ENCODE results near the gene DACH1. TPM values are rescaled to one million over a fixed set of nuclear protein-coding genes. Genes with fewer than 3 reads are reported as not detected.
A peak's percentile ranks its signal among the peaks of the same experiment; 100 is the strongest.

The DACH1 gene
- total and polyA plus RNA-seq, 2 experiments from 2014 or later: 1.3 to 6.5 TPM

- Histone ChIP-seq H3K27ac (no peak overlapping the region), H3K9me2 (replicated peaks; ENCODE audit: insufficient read depth) (no peaks in the 10 kb centered on the region), H3K4me1 (ENCODE audit: insufficient read depth) (no peaks in the 10 kb centered on the region), H2AFZ (no peak overlapping the region), H3K79me2 (no peaks in the 10 kb centered on the region), H3K4me3 (no peak overlapping the region), H3K27me3 (no peaks in the 10 kb centered on the region), H3K9me3 (ENCODE audit: low read depth) (no peaks in the 10 kb centered on the region), H4K20me1 (ENCODE audit: insufficient read depth, poor library complexity, severe bottlenecking) (no peaks in the 10 kb centered on the region), H3K36me3 (replicated peaks; ENCODE audit: insufficient read depth, low read depth) (no peaks in the 10 kb centered on the region), H3K4me2 (no peak overlapping the region)
- WGBS (ENCODE audit: low lambda C conversion rate, missing lambda C conversion rate): 52% methylated on average over 2 of the region's 2 CpGs
- TF ChIP-seq EZH2 (IDR thresholded peaks at IDR 0.05; ENCODE audit: borderline replicate concordance): no peak
- TF ChIP-seq CTCF (IDR thresholded peaks at IDR 0.05; ENCODE audit: poor library complexity): no peak
- DNase-seq (ENCODE audit: low spot score): no peak
These were observed 152.1 kb downstream of the DACH1 start for GRCh38 chr13:71714802-71715375.

- Histone ChIP-seq H3K4me1 (ENCODE audit: insufficient read depth) (no peaks in the 10 kb centered on the region), H3K36me3 (replicated peaks; ENCODE audit: insufficient read depth, low read depth) (no peaks in the 10 kb centered on the region), H3K27ac (no peak overlapping the region), H3K4me2 (no peak overlapping the region), H3K9me2 (replicated peaks; ENCODE audit: insufficient read depth) (no peaks in the 10 kb centered on the region), H3K27me3 (no peaks in the 10 kb centered on the region), H4K20me1 (ENCODE audit: insufficient read depth, poor library complexity, severe bottlenecking) (no peaks in the 10 kb centered on the region), H2AFZ (no peak overlapping the region), H3K4me3 (no peak overlapping the region), H3K9me3 (ENCODE audit: low read depth) (no peaks in the 10 kb centered on the region), H3K79me2 (no peaks in the 10 kb centered on the region)
- 29% methylated on average over 3 of the region's 3 CpGs for WGBS (ENCODE audit: low lambda C conversion rate, missing lambda C conversion rate)
- no peak for TF ChIP-seq EZH2phosphoT487 (IDR thresholded peaks at IDR 0.05; ENCODE audit: low read depth, severe bottlenecking, unreplicated experiment)
- no peak for TF ChIP-seq EZH2 (IDR thresholded peaks at IDR 0.05; ENCODE audit: borderline replicate concordance)
- no peak for TF ChIP-seq CTCF (IDR thresholded peaks at IDR 0.05; ENCODE audit: poor library complexity)
- peak; percentile 60 for DNase-seq (ENCODE audit: low spot score)
These were observed 153.9 kb downstream of the DACH1 start for GRCh38 chr13:71712988-71713653.

GRCh38 chr13:71704656-71705055 is 162.3 kb downstream of the DACH1 start:
- 93% methylated on average over 4 of the region's 4 CpGs for WGBS (ENCODE audit: low lambda C conversion rate, missing lambda C conversion rate)
- H3K36me3 ChIP-seq (replicated peaks; ENCODE audit: insufficient read depth, low read depth): no peaks in the 10 kb centered on the region
- H3K79me2 ChIP-seq: no peaks in the 10 kb centered on the region
- no peak overlapping the region for H3K27ac ChIP-seq
- no peaks in the 10 kb centered on the region for H3K4me1 ChIP-seq (ENCODE audit: insufficient read depth)
- H2AFZ ChIP-seq: no peak overlapping the region
- no peak overlapping the region for H3K4me3 ChIP-seq
- TF ChIP-seq EZH2 (IDR thresholded peaks at IDR 0.05; ENCODE audit: borderline replicate concordance) (no peak), CTCF (IDR thresholded peaks at IDR 0.05; ENCODE audit: poor library complexity) (no peak), EZH2phosphoT487 (IDR thresholded peaks at IDR 0.05; ENCODE audit: low read depth, severe bottlenecking, unreplicated experiment) (no peak)
- no peaks in the 10 kb centered on the region for H3K27me3 ChIP-seq
- no peak overlapping the region for H3K4me2 ChIP-seq
- no peaks in the 10 kb centered on the region for H4K20me1 ChIP-seq (ENCODE audit: insufficient read depth, poor library complexity, severe bottlenecking)
- no peaks in the 10 kb centered on the region for H3K9me2 ChIP-seq (replicated peaks; ENCODE audit: insufficient read depth)
- no peak for DNase-seq (ENCODE audit: low spot score)
- no peaks in the 10 kb centered on the region for H3K9me3 ChIP-seq (ENCODE audit: low read depth)

Measured in hepatocyte (in vitro differentiated cells).